Upper lobe of right lung (tissue), 1 donor: ENCODE results near the gene LRP1-AS. TPM values are rescaled to one million over a fixed set of nuclear protein-coding genes. Genes with fewer than 3 reads are reported as not detected.
"Not testable (repeated sequence)": the region's sequence is repeated elsewhere in the genome, so short reads cannot be mapped to it uniquely, and the experiment has no call there.

Experiments used
- ATAC-seq: fragments of 200-7000 bp; cut with Tn5 transposase; one replicate; pipeline ENCODE4 v1.9.1; 2020; ENCODE audit warnings: mild to moderate bottlenecking, moderate library complexity
- DNase-seq: peaks from one replicate; pipeline ENCODE4 v3.0.0-alpha.2; 2020
- H3K27ac ChIP-seq: fragments of 200-600 bp; one replicate; pipeline ENCODE4 v1.8.0; 2022
- H3K27me3 ChIP-seq: fragments of 200-600 bp; one replicate; pipeline ENCODE4 v1.8.0; 2022; ENCODE audit warnings: mild to moderate bottlenecking
- H3K36me3 ChIP-seq: fragments of 200-600 bp; one replicate; pipeline ENCODE4 v1.8.0; 2022
- H3K4me1 ChIP-seq: fragments of 200-600 bp; one replicate; pipeline ENCODE4 v1.8.0; 2022
- H3K4me3 ChIP-seq: fragments of 200-600 bp; one replicate; pipeline ENCODE4 v1.8.0; 2022; ENCODE audit warnings: mild to moderate bottlenecking
- H3K9me3 ChIP-seq: fragments of 200-600 bp; one replicate; pipeline ENCODE4 v1.8.0; 2022
- intact Hi-C: fragments of 100-400 bp; cut with DNase I; formaldehyde crosslinking; loops from one replicate; pipeline ENCODE4 v1.11.0; 2022
- total RNA-seq: library from RNA; stranded (reverse); fragmentation: NEBNext Ultra II Directional; extraction: Animal tissue kit (Norgen Biotek cat#: 25700); gene quantifications from one replicate; pipeline ENCODE4 v1.2.1, GENCODE V29; 2021
- TF ChIP-seq, protein P1 (sequence below): fragments of 200-600 bp; IDR thresholded peaks from one replicate; pipeline ENCODE4 v1.8.0; 2022; ENCODE audit warnings: antibody characterized with exemption
- donor health status: DM: no; HTN: yes; CAD: no; lungs with severe emphysema.

LRP1-AS gene
- total RNA-seq, 1 donor from 2014 or later, result not detected

DNA sequence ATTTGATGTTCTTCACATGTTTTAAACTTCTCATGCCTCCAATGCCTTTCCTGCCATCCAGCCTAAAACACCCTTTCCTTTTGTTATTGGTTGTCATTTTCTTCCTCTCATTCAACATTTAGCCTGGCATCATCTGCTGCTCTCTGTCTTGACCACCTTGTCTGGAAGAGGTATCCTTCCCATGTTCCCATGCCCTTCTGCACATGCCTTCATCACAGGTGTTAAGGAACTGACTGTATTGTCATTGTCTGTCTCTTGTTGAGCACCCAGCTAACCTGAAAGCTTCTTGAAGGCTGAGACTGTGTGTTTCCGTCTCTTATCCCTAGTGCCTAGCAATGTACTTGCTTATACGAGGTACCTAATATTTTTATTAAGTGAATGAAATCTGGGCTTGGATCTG lies 23.6 kb downstream of the LRP1-AS start:
- no peak for DNase-seq
- intact Hi-C loops, result no loop called here
- ATAC-seq, result no peak
- no peaks in the 10 kb centered on the region for H3K27me3 ChIP-seq
- no peak overlapping the region for H3K27ac ChIP-seq
- H3K36me3 ChIP-seq, result no peaks in the 10 kb centered on the region
- H3K4me1 ChIP-seq, result peaks cover 5% of the 10 kb centered on the region
- no peak overlapping the region for H3K4me3 ChIP-seq
- no peaks in the 10 kb centered on the region for H3K9me3 ChIP-seq
- TF ChIP-seq, protein P1, sequence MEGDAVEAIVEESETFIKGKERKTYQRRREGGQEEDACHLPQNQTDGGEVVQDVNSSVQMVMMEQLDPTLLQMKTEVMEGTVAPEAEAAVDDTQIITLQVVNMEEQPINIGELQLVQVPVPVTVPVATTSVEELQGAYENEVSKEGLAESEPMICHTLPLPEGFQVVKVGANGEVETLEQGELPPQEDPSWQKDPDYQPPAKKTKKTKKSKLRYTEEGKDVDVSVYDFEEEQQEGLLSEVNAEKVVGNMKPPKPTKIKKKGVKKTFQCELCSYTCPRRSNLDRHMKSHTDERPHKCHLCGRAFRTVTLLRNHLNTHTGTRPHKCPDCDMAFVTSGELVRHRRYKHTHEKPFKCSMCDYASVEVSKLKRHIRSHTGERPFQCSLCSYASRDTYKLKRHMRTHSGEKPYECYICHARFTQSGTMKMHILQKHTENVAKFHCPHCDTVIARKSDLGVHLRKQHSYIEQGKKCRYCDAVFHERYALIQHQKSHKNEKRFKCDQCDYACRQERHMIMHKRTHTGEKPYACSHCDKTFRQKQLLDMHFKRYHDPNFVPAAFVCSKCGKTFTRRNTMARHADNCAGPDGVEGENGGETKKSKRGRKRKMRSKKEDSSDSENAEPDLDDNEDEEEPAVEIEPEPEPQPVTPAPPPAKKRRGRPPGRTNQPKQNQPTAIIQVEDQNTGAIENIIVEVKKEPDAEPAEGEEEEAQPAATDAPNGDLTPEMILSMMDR, result no peak

DNA sequence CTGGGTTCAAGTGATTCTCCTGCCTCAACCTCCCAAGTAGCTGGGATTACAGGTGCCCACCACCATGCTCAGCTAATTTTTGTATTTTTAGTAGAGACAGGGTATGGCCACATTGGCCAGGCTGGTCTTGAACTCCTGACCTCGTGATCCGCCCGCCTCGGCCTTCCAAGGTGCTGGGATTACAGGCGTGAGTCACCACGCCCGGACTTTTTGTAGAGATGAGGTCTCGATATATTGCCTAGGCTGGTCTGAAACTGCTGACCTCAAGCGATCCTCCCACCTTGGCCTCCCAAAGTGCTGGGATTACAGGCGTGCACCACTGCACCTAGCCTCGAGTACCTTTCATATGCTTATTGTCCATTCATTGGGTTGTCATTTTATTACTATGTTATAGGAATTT lies 26.7 kb downstream of the LRP1-AS start:
- H3K27me3 ChIP-seq, H3K4me1 ChIP-seq, DNase-seq, H3K9me3 ChIP-seq, H3K36me3 ChIP-seq, H3K27ac ChIP-seq, H3K4me3 ChIP-seq, intact Hi-C loops, ATAC-seq: not testable (repeated sequence)

DNA sequence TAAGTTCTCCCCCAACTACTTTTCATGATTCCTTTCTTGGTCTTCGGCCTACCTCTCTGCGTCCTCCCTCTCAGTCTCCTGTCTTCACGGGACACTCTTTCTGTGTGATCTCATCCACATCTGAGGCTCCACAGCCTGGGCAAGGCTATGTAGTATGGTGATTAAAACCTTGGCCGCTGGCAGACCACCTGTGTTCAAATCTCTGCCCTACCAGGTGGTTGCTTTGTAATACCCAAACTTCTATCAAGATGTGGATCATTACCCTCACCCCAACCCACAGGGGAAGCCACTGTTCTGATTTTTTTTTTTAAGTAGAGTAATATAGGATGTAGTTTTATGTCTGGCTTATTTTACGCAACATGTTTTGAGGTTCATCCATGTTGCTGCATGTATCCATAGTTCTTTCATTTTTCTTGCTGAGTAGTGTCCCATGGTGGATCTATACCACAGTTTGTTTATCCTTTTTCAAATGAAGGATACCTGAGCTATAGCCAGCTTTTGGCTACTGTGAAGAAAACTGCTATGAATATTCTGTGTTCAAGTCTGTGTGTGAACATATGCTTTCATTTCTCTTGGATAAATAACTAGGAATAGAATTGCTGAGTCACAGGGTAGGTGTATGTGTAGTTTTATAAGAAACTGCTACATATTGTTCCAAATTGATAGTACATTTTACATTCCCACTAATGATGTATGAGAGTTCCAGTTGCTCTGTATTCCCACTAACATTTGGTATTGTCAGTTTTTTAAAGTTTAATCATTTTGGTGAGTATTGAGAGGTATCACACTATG lies 27.9 kb downstream of the LRP1-AS start:
- TF ChIP-seq, protein P1, result no peak
- DNase-seq (no peak), ATAC-seq (no peak)
- no peaks in the 10 kb centered on the region for H3K9me3 ChIP-seq
- peak overlapping the region; percentile 9 for H3K27ac ChIP-seq
- H3K4me1 ChIP-seq, result peaks cover 9% of the 10 kb centered on the region
- H3K36me3 ChIP-seq, result no peaks in the 10 kb centered on the region
- intact Hi-C loops, result no loop called here
- H3K4me3 ChIP-seq, result no peak overlapping the region
- H3K27me3 ChIP-seq, result no peaks in the 10 kb centered on the region

DNA sequence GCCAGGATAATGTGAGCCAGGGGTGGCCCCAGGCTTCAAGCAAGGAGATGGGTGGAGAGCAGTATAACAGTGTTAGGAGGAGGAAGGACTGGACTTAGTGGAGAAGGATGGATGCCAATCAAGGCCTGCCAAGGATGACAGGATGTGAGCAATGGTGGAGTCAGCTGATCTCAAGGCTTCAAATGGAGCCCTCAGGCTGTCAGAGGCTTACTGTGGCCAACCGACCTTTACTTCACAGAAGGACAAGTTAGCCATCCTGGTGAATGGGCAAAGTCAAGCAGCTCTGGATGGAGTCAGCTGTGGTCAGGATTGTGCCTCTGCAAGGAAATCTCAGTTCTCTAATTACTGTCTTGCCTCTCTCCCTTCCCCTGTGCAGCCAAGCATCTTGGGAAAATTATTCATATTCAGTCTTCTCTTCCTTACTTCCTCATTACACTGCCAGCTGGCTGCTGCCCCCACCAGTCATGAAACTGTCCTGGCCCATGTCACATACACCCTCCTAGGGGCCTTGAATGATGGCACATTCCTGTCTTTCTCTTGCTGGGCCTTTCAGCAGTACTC lies 28.6 kb downstream of the LRP1-AS start:
- no peaks in the 10 kb centered on the region for H3K36me3 ChIP-seq
- intact Hi-C loops, result no loop called here

DNA sequence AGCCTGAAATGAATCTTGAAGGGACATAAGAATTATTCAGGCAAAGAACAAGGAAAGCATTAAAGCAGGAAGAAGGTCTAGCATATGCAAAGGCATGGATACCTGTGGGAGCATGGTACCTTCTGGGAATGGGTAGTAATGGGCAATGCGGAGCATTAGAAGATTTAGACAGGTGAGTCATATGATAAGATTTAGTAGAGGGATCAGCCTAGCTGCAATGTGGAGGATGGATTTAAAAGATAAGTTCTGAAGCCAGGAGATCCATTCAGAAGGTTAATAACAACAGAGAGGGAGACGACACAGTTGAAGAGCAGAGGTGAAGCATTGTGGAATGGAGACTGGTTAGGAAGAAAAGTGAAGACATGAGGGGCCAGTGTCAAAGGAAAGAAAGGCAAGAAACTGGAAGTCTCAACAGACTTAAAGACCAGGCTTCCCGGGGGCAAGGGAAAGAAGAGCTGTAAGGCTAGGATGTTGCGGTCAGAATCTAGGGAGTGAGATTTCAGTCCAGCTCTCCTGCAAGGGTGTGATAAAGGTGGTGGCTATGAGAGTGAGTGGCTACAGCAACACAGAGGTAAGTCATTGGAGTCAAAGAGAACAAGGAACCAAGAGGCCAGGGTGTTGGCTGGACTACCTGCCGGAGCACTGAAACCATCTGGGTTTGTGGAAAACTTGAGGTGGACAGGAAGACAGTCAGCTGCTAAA lies 30.7 kb downstream of the LRP1-AS start:
- H3K27me3 ChIP-seq, result no peaks in the 10 kb centered on the region
- TF ChIP-seq, protein P1, result no peak
- intact Hi-C loops, result no loop called here

More for the DNA sequence above, 28.6 kb downstream of the LRP1-AS start:
- TF ChIP-seq, protein P1, result no peak
- Histone ChIP-seq H3K4me3 (no peak overlapping the region), H3K4me1 (peaks cover 9% of the 10 kb centered on the region), H3K27me3 (no peaks in the 10 kb centered on the region), H3K27ac (peak overlapping the region; percentile 9), H3K9me3 (no peaks in the 10 kb centered on the region)
- no peak for DNase-seq
- peak; percentile 91 for ATAC-seq

More for the DNA sequence above, 30.7 kb downstream of the LRP1-AS start:
- Histone ChIP-seq H3K4me1 (peaks cover 16% of the 10 kb centered on the region), H3K9me3 (no peaks in the 10 kb centered on the region), H3K4me3 (no peak overlapping the region), H3K27ac (no peak overlapping the region), H3K36me3 (no peaks in the 10 kb centered on the region)
- ATAC-seq (no peak), DNase-seq (no peak)
